Measurements from ENCODE around the gene C9orf78.
"Not testable (repeated sequence)": the region's sequence is repeated elsewhere in the genome, so short reads cannot be mapped to it uniquely, and the experiment has no call there.

C9orf78 gene

GRCh38 chr9:129809346-129809745 lies 25.7 kb downstream of the C9orf78 start:
- no peak for DNase-seq

GRCh38 chr9:129806061-129806460 lies 29.0 kb downstream of the C9orf78 start:
- no peak for DNase-seq

GRCh38 chr9:129803676-129804060 lies 31.4 kb downstream of the C9orf78 start:
- no peak for DNase-seq

- peak; percentile 71 for DNase-seq
Measured at GRCh38 chr9:129802833-129803675, 32.0 kb downstream of the C9orf78 start, which contains the start of gene TOR1B. TSS of gene TOR1B (plus strand) at chr9:129803184. CDS start at chr9:129803213, 29 bp downstream.

GRCh38 chr9:129801504-129801903 lies 33.6 kb downstream of the C9orf78 start:
- no peak for DNase-seq

GRCh38 chr9:129798973-129799372 lies 36.1 kb downstream of the C9orf78 start:
- DNase-seq, result no peak

GRCh38 chr9:129796029-129796428 lies 39.0 kb downstream of the C9orf78 start:
- DNase-seq, result not testable (repeated sequence)

GRCh38 chr9:129794549-129794948 lies 40.5 kb downstream of the C9orf78 start:
- DNase-seq, result no peak

- DNase-seq, result no peak
Measured at GRCh38 chr9:129786481-129786880, 48.6 kb downstream of the C9orf78 start.

GRCh38 chr9:129785866-129786265 lies 49.2 kb downstream of the C9orf78 start:
- DNase-seq, result no peak

GRCh38 chr9:129784970-129785369 lies 50.1 kb downstream of the C9orf78 start:
- DNase-seq, result not testable (repeated sequence)

- DNase-seq, result peak; percentile 56
Measured at GRCh38 chr9:129783516-129784361, 51.3 kb downstream of the C9orf78 start.

- no peak for DNase-seq
Measured at GRCh38 chr9:129781981-129782380, 53.1 kb downstream of the C9orf78 start.

- DNase-seq, result no peak
Measured at GRCh38 chr9:129781131-129781530, 53.9 kb downstream of the C9orf78 start.

- no peak for DNase-seq
Measured at GRCh38 chr9:129779560-129780190, 55.4 kb downstream of the C9orf78 start.

- no peak for DNase-seq
Measured at GRCh38 chr9:129778469-129778868, 56.6 kb downstream of the C9orf78 start.

- DNase-seq, result no peak
Measured at GRCh38 chr9:129777769-129778130, 57.3 kb downstream of the C9orf78 start.
